ENCODE measurements around the gene SCARB1. TPM values are rescaled to one million over a fixed set of nuclear protein-coding genes. Genes with fewer than 3 reads are reported as not detected.

Gene SCARB1
- total and polyA plus RNA-seq, 9 of the 15 experiments (the other 6 are each of a cell fraction or from before 2014, with no cell fraction given) = 0.56 to 157 (median 52.8) TPM

GRCh38 chr12:124832856-124833255 lies 30.8 kb downstream of the SCARB1 start:
- Histone ChIP-seq H3K4me3 (no peak overlapping the region), H3K79me2 (ENCODE audit: control insufficient read depth, insufficient read depth, low read length) (peaks cover 89% of the 10 kb centered on the region), H4K20me1 (replicated peaks; ENCODE audit: control insufficient read depth, insufficient read depth, low read length) (0 out of 2 replicates have a peak, but pooled peaks cover 10% of the 10 kb centered on the region), H3K36me3 (ENCODE audit: control insufficient read depth, insufficient read depth, low read length) (peaks cover 55% of the 10 kb centered on the region; the same call in 2 of the 3 replicates), H3K9ac (ENCODE audit: insufficient read depth in 1 of 2, low read depth in 2 of 2, low read length in 2 of 2) (no peak overlapping the region; a peak in 1 of 4 replicates), H3K4me2 (ENCODE audit: insufficient read depth, low read length) (no peak overlapping the region), H2AFZ (ENCODE audit: low read depth, low read length) (no peak overlapping the region), H3K9me1 (ENCODE audit: control insufficient read depth, insufficient read depth, low read length) (peaks cover 10% of the 10 kb centered on the region), H3K27me3 (ENCODE audit: control insufficient read depth in 2 of 2, insufficient read depth in 2 of 2, low read length in 2 of 2) (no peaks in the 10 kb centered on the region), H3K9me3 (replicated peaks; ENCODE audit: control insufficient read depth, insufficient read depth, low read depth, low read length) (peaks cover 4% of the 10 kb centered on the region; the same call in 1 of the 2 replicates), H3K27ac (ENCODE audit: extremely low read depth, low read depth, low read length) (no peak overlapping the region), H3K4me1 (replicated peaks in 1 of 2; ENCODE audit: control insufficient read depth in 2 of 2, insufficient read depth in 2 of 2, low read length in 2 of 2) (peaks cover 4 to 22% of the 10 kb centered on the region in 2 experiments; a peak in 4 of 5 replicates)
- 79% methylated on average over 4 of the region's 4 CpGs for WGBS (ENCODE audit: insufficient coverage, low coverage, missing lambda C conversion rate)
- POLR2A ChIA-PET = no interaction called here
- FAIRE-seq (no peak), ATAC-seq (no peak), DNase-seq (ENCODE audit: extremely low read depth in 1 of 4, low spot score in 3 of 4) (no peak)
- CTCF ChIA-PET (ENCODE audit: low intra/inter-chr PET ratio) = no interaction called here
- no TSS peak for BruUV-seq (replicated peaks)
- intact Hi-C loops (cut with micrococcal nuclease) = no loop called here
- in situ Hi-C loops (cut with MboI) = no loop called here
- TF ChIP-seq NR2F6 (CRISPR knock-in tag; IDR thresholded peaks at IDR 0.05) (no peak), ZC3H4 (CRISPR knock-in tag; IDR thresholded peaks at IDR 0.05; ENCODE audit: borderline replicate concordance) (no peak), MTF1 (CRISPR knock-in tag; IDR thresholded peaks at IDR 0.05; ENCODE audit: borderline replicate concordance) (no peak), ETS1 (conservative IDR thresholded peaks at IDR 0.05; ENCODE audit: control insufficient read depth, low read depth, low read length) (no peak), RCOR1 (IDR thresholded peaks at IDR 0.05; ENCODE audit: borderline replicate concordance in 1 of 2, low read depth in 2 of 2, low read length in 2 of 2) (no peak), RNF2 (IDR thresholded peaks at IDR 0.05) (no peak), BCLAF1 (IDR thresholded peaks at IDR 0.05; ENCODE audit: borderline replicate concordance in 1 of 2, control insufficient read depth in 1 of 2, low read depth in 2 of 2, low read length in 1 of 2) (no peak), ZBTB5 (IDR thresholded peaks at IDR 0.05) (no peak), FIP1L1 (IDR thresholded peaks at IDR 0.05; ENCODE audit: low read depth, low read length, poor library complexity, severe bottlenecking) (no peak)
- TF ChIP-seq, protein P1, sequence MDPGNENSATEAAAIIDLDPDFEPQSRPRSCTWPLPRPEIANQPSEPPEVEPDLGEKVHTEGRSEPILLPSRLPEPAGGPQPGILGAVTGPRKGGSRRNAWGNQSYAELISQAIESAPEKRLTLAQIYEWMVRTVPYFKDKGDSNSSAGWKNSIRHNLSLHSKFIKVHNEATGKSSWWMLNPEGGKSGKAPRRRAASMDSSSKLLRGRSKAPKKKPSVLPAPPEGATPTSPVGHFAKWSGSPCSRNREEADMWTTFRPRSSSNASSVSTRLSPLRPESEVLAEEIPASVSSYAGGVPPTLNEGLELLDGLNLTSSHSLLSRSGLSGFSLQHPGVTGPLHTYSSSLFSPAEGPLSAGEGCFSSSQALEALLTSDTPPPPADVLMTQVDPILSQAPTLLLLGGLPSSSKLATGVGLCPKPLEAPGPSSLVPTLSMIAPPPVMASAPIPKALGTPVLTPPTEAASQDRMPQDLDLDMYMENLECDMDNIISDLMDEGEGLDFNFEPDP (CRISPR knock-in tag; IDR thresholded peaks at IDR 0.05) = no peak
- TF ChIP-seq, protein P2, sequence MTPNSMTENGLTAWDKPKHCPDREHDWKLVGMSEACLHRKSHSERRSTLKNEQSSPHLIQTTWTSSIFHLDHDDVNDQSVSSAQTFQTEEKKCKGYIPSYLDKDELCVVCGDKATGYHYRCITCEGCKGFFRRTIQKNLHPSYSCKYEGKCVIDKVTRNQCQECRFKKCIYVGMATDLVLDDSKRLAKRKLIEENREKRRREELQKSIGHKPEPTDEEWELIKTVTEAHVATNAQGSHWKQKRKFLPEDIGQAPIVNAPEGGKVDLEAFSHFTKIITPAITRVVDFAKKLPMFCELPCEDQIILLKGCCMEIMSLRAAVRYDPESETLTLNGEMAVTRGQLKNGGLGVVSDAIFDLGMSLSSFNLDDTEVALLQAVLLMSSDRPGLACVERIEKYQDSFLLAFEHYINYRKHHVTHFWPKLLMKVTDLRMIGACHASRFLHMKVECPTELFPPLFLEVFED (CRISPR knock-in tag; conservative IDR thresholded peaks at IDR 0.05) = no peak
